Ovary (tissue), 3 donors: ENCODE data around the gene VCL.
A peak's percentile ranks its signal among the peaks of the same experiment; 100 is the strongest.

Experiments
- CTCF ChIP-seq, 3 donors: fragments of 450-650 bp in 2 of 3; fragments of 200-600 bp in 1 of 3; IDR thresholded peaks; one replicate each; pipeline versions ENCODE4 v1.5.1 to v1.8.0; 2016 to 2022; ENCODE audit warnings: antibody characterized with exemption in 3 of 3, mild to moderate bottlenecking in 1 of 3
- EP300 ChIP-seq: sonication (generic); formaldehyde crosslinking; IDR thresholded peaks from one replicate; pipeline ENCODE4 v1.6.1; 2017; ENCODE audit warnings: antibody characterized with exemption
- POLR2A ChIP-seq: fragments of 450-650 bp; IDR thresholded peaks from one replicate; pipeline ENCODE4 v1.6.1; 2017; ENCODE audit warnings: antibody characterized with exemption, mild to moderate bottlenecking, moderate library complexity
- donor health status: DM: no; HTN: no; CAD: no.

GRCh38 chr10:74150990-74151878 is 153.3 kb downstream of the VCL start, which contains the start of gene ADK:
- peak in 1 of 3 donors; percentile 59 for TF ChIP-seq CTCF (IDR thresholded peaks at IDR 0.05)
- peak; percentile 44 for TF ChIP-seq POLR2A
- no peak for TF ChIP-seq EP300
